Measurements from ENCODE around the gene CCL21. TPM values are rescaled to one million over a fixed set of nuclear protein-coding genes. Genes with fewer than 3 reads are reported as not detected.
A peak's percentile ranks its signal among the peaks of the same experiment; 100 is the strongest.

The CCL21 gene
- total RNA-seq, 4 donors from 2014 or later: 30.0 to 59.2 (median 57.5) TPM

DNA sequence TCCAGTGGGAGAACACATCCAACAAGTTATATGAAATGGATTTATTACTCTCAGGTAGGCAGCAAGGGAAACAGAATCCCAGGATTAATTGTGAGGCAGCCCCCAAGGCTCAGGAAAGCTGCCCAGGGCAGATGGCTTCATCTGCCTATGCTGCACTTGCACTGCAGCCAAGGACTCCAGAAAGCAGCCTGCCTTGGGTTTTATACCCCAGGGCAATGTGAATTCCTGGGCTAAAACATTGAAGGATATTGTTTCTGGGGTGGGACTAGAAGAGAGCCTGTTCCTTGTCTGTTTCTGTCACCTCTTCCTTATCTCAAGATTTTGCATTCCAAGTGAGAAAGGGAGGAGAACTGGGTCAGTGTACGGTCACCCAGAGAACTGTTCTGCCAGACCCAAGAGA, 38.6 kb downstream of the CCL21 start:
- ATAC-seq (ENCODE audit: low FRiP score) (no peak), DNase-seq (ENCODE audit: low spot score) (no peak)
- TF ChIP-seq, protein P1, sequence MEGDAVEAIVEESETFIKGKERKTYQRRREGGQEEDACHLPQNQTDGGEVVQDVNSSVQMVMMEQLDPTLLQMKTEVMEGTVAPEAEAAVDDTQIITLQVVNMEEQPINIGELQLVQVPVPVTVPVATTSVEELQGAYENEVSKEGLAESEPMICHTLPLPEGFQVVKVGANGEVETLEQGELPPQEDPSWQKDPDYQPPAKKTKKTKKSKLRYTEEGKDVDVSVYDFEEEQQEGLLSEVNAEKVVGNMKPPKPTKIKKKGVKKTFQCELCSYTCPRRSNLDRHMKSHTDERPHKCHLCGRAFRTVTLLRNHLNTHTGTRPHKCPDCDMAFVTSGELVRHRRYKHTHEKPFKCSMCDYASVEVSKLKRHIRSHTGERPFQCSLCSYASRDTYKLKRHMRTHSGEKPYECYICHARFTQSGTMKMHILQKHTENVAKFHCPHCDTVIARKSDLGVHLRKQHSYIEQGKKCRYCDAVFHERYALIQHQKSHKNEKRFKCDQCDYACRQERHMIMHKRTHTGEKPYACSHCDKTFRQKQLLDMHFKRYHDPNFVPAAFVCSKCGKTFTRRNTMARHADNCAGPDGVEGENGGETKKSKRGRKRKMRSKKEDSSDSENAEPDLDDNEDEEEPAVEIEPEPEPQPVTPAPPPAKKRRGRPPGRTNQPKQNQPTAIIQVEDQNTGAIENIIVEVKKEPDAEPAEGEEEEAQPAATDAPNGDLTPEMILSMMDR (IDR thresholded peaks at IDR 0.05): no peak

DNA sequence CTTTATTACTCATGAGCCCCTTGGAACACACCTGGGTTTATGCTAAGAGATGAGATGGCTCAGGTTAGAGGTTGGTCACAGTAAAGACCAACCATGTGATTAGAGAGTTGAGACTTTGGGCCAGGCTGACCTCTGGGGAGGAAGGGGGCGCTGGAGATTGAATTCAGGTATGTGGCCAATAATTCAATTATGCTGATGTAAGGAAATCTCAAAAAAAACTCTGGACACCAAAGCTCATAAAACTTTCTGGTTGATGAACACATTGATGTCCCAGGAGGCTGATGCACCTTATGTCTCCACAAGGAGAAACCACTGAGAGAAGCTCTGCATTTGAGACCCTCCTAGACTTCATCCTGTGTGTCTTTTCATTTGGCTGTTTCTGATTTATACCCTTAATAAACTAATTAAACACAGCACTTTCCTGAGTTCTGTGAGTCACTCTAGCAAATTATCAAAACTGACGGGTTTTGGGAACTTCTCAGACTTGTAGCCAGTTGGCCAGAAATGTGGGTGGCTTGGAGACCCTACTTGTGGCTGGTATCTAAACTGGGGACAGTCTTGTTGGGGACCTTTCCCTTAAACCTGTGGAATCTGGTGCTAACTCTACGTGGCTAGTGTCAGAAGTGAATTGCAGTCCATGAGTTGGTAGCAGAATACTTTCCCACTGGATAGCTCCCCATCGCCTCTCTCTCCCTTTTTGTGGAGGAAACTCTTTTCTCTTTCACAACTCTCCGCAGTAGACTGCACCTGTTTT, 40.0 kb downstream of the CCL21 start:
- DNase-seq (ENCODE audit: low spot score) (no peak), ATAC-seq (ENCODE audit: low FRiP score) (no peak)
- TF ChIP-seq, protein P1 (IDR thresholded peaks at IDR 0.05): no peak

DNA sequence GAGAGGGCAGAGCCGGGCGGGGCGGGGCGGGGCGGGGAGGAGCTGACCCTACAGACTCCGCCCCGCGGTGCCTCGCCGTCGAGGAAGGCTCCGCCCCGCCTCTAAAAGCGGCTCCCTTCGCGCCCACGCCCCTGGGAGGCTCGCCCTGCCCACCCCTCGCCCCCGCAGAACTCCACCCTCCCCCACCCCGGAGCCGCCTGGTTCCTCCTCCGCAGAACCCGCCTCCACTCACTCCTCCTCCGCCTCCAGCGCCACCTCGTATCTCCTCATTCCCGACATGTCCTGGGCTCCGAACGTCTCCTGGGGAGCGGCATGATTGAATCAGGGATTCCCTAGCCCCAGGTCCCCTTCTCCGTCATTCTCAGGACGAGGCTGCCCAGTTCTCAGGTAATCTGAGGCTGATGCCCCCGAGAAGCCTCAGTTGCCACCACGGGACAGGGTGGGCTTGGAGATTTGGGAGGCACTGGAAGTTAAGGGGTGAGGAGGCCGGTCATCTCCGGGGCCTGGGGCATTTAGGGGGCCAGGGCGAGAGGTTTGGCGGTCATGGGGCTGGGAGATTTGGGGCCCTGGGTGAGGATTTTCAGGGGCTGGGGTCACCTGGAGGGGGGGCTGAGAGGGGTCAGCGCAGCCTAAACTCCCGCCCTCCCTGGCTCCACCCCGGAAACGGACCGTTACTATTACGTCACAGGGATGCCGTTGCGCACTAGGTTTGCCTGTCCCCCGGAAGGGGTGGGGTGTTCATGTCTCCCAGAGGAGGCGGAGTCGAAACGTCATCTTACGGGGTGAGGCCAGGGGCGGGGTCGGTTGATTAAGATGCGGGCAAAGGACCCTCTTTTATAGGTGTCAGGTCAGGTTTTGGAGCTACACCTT, 44.3 kb downstream of the CCL21 start:
- ATAC-seq (ENCODE audit: low FRiP score) (peak; percentile 85), DNase-seq (ENCODE audit: low spot score) (peak; percentile 97)
- TF ChIP-seq, protein P1 (IDR thresholded peaks at IDR 0.05): no peak

DNA sequence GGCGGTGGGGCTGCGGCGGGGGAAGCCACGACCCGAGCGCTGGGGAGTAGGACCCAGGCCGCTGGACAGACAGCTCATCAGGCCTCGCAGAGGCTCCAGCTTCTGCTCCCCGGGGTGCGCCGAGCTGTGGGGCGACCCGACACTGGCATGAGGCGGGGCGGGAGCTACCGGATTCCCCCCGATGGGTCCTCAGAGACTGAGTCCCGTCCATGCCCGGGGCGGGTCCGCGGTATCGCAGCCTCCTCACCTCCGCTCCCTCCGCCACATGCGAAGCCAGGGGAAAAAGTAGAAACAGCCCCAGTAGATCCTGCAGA, 44.9 kb downstream of the CCL21 start:
- DNase-seq (ENCODE audit: low spot score) (no peak), ATAC-seq (ENCODE audit: low FRiP score) (no peak)
- TF ChIP-seq, protein P1 (IDR thresholded peaks at IDR 0.05): no peak

DNA sequence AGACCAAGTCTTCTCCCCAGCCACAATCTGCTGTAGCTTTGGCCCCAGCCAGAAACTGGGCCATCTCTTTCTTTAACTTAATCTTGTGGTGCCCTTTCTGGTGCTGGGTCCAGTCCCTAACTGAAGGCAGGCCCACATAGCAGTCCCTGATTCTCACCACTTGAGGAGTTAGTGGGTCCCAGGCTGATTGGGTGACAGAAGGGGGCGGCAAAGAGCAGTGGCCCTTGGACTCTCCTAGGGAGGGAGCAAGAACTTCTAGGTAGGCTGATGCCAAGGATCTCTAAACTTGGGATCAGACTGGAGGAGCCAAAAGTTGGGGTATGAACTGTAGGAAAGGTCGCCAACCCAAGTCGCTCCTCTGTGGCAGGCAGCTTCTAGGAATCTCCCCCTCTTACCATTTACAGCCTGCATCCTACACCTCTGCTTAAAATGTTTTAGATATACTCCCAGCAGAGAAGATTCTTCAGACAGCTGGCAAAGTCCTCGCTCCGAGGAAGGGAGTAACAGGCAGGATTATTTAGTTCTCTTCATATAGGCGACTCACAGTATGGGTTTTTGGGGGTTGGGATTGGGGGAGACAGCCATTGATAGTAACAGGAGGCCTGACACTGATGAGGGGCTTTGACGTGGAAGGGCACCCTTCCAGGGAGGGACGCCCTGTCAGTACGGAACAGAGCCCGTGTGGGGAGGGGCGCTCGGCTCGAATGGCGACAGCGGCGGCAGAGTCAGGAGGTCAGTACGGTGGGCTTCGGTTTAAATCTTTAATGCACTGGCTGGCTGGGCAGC, 45.5 kb downstream of the CCL21 start:
- ATAC-seq (ENCODE audit: low FRiP score) (peak; percentile 49), DNase-seq (ENCODE audit: low spot score) (peak; percentile 84)
- TF ChIP-seq, protein P1 (IDR thresholded peaks at IDR 0.05): peak in 2 of 3 donors; percentile 51 to 67

DNA sequence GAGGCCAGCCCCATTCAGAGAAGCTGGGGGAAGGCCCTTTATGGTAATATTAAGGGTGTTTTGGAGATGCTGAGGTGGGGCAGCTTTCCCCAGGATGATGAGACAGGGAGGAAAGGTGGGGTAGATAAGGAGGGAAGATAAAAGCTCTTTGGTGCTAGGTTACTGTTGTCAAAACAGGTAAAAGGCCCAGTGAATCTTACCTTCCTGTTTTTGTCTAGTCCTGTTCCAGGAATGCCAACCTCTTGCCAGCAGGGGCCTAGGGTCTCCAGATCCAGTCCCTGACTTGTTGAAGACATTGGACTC, 46.7 kb downstream of the CCL21 start:
- TF ChIP-seq, protein P1 (IDR thresholded peaks at IDR 0.05): no peak
- DNase-seq (ENCODE audit: low spot score) (no peak), ATAC-seq (ENCODE audit: low FRiP score) (no peak)

Data from omental fat pad (tissue), 4 donors.